GM12878 (cell line): Measurements from ENCODE around the gene ATP5MK. TPM values are rescaled to one million over a fixed set of nuclear protein-coding genes. Genes with fewer than 3 reads are reported as not detected.

Source experiments
- CHD1 ChIP-seq: IDR thresholded peaks from 2 replicates; pipeline ENCODE4 v1.6.1; 2012; ENCODE audit warnings: low read depth, low read length, improper control_type of control experiment
- CREM ChIP-seq: IDR thresholded peaks from 2 replicates; pipeline ENCODE4 v1.6.1; 2014; ENCODE audit warnings: antibody characterized with exemption, low read depth
- EED ChIP-seq: sonication (generic); IDR thresholded peaks from 2 replicates; pipeline ENCODE4 v1.6.1; 2016; ENCODE audit warnings: antibody characterized with exemption, low read depth
- ETV6 ChIP-seq, 2 experiments: fragments of 450-650 bp in 1 of 2; IDR thresholded peaks in 1 of 2; conservative IDR thresholded peaks in 1 of 2; 2 replicates each; pipeline ENCODE4 v1.6.1; 2014; ENCODE audit warnings: antibody characterized with exemption in 1 of 2, borderline replicate concordance in 1 of 2, low read depth in 1 of 2, mild to moderate bottlenecking in 1 of 2, moderate library complexity in 1 of 2
- GATAD2B ChIP-seq: fragments of 450-650 bp; conservative IDR thresholded peaks from 2 replicates; pipeline ENCODE4 v1.6.1; 2017; ENCODE audit warnings: low read depth, mild to moderate bottlenecking, moderate library complexity
- LARP7 ChIP-seq: fragments of 450-650 bp; IDR thresholded peaks from 2 replicates; pipeline ENCODE4 v1.6.1; 2017; ENCODE audit warnings: mild to moderate bottlenecking
- MEF2A ChIP-seq: IDR thresholded peaks from 2 replicates; pipeline ENCODE4 v1.6.1; 2011; ENCODE audit warnings: low read depth, mild to moderate bottlenecking, low read length, moderate library complexity; ENCODE audit not compliant: insufficient read depth
- MEF2B ChIP-seq: fragments of 450-650 bp; IDR thresholded peaks from 2 replicates; pipeline ENCODE4 v1.6.1; 2018; ENCODE audit warnings: mild to moderate bottlenecking, moderate library complexity; ENCODE audit not compliant: partially characterized antibody, poor library complexity, severe bottlenecking
- NR2F1 ChIP-seq: fragments of 450-650 bp; conservative IDR thresholded peaks from 2 replicates; pipeline ENCODE4 v1.6.1; 2017; ENCODE audit warnings: mild to moderate bottlenecking
- RELB ChIP-seq: fragments of 450-650 bp; IDR thresholded peaks from 2 replicates; pipeline ENCODE4 v1.6.1; 2017; ENCODE audit warnings: low read depth, mild to moderate bottlenecking, moderate library complexity
- RUNX3 ChIP-seq: IDR thresholded peaks from 2 replicates; pipeline ENCODE4 v1.6.1; 2012; ENCODE audit warnings: low read length, inconsistent platforms
- SIX5 ChIP-seq: IDR thresholded peaks from 2 replicates; pipeline ENCODE4 v1.6.1; 2011; ENCODE audit warnings: mild to moderate bottlenecking, low read depth, low read length, moderate library complexity; ENCODE audit not compliant: severe bottlenecking
- TAF1 ChIP-seq: IDR thresholded peaks from 2 replicates; pipeline ENCODE4 v1.6.1; 2011; ENCODE audit warnings: mild to moderate bottlenecking, low read depth, low read length, borderline replicate concordance
- TARDBP ChIP-seq: IDR thresholded peaks from 2 replicates; pipeline ENCODE4 v1.6.1; 2016; ENCODE audit warnings: borderline replicate concordance
- TBL1XR1 ChIP-seq: IDR thresholded peaks from 2 replicates; pipeline ENCODE4 v1.6.1; 2012; ENCODE audit warnings: low read depth, low read length, improper control_type of control experiment
- USF1 ChIP-seq: IDR thresholded peaks from 2 replicates; pipeline ENCODE4 v1.6.1; 2011; ENCODE audit warnings: borderline replicate concordance, low read depth, mild to moderate bottlenecking, moderate library complexity, mixed read lengths, low read length; ENCODE audit not compliant: insufficient read depth; ENCODE audit errors: extremely low read length
- ZNF24 ChIP-seq: fragments of 450-650 bp; IDR thresholded peaks from 2 replicates; pipeline ENCODE4 v1.6.1; 2017; ENCODE audit warnings: antibody characterized with exemption, mild to moderate bottlenecking
- polyA plus RNA-seq, 11 experiments: library from polyadenylated mRNA; depleted of rRNA in 4 of 11; unstranded in 6 of 11; stranded (reverse) in 5 of 11; fragments of >200 nt; fragmentation: Nextera tagmentation in 4 of 11; fragmentation: Illumina TruSeq in 1 of 11; extraction: Ambion mirVana in 4 of 11; extraction: Trizol in 1 of 11; gene quantifications; 1 replicate in 1 of 11; 2 replicates in 10 of 11; pipeline versions ENCODE4 v1.2.1 to v1.2.3, GENCODE V29; 2011 to 2016; ENCODE audit warnings: inconsistent platforms in 2 of 11, missing spikeins in 2 of 11, low read depth in 1 of 11
- total RNA-seq, 4 experiments: library from RNA; depleted of rRNA in 3 of 4; stranded (reverse); fragments of >200 nt in 3 of 4; fragmentation: Illumina TruSeq in 1 of 4; extraction: Trizol in 1 of 4; gene quantifications; 2 replicates each; pipeline versions ENCODE4 v1.2.1 to v1.2.3, GENCODE V29; 2013 to 2021
- TF ChIP-seq, protein P1 (sequence below): fragments of 450-650 bp; IDR thresholded peaks from 2 replicates; pipeline ENCODE4 v1.6.1; 2016; ENCODE audit warnings: mild to moderate bottlenecking
- TF ChIP-seq, protein P2 (sequence below): IDR thresholded peaks from 2 replicates; pipeline ENCODE4 v1.6.1; 2012; ENCODE audit warnings: low read depth, low read length, improper control_type of control experiment
- TF ChIP-seq, protein P3 (sequence below): fragments of 450-650 bp; IDR thresholded peaks from 2 replicates; pipeline ENCODE4 v1.6.1; 2018; ENCODE audit warnings: mild to moderate bottlenecking, low read depth, moderate library complexity; ENCODE audit not compliant: partially characterized antibody
- TF ChIP-seq, protein P4 (sequence below): IDR thresholded peaks from 2 replicates; pipeline ENCODE4 v1.6.1; 2011; ENCODE audit warnings: mild to moderate bottlenecking, low read depth, low read length, moderate library complexity; ENCODE audit not compliant: insufficient replicate concordance

ATP5MK gene
- total and polyA plus RNA-seq, 10 of the 15 experiments (the other 5 are each of a cell fraction or from before 2014, with no cell fraction given) = 240 to 1,790 (median 626) TPM

DNA sequence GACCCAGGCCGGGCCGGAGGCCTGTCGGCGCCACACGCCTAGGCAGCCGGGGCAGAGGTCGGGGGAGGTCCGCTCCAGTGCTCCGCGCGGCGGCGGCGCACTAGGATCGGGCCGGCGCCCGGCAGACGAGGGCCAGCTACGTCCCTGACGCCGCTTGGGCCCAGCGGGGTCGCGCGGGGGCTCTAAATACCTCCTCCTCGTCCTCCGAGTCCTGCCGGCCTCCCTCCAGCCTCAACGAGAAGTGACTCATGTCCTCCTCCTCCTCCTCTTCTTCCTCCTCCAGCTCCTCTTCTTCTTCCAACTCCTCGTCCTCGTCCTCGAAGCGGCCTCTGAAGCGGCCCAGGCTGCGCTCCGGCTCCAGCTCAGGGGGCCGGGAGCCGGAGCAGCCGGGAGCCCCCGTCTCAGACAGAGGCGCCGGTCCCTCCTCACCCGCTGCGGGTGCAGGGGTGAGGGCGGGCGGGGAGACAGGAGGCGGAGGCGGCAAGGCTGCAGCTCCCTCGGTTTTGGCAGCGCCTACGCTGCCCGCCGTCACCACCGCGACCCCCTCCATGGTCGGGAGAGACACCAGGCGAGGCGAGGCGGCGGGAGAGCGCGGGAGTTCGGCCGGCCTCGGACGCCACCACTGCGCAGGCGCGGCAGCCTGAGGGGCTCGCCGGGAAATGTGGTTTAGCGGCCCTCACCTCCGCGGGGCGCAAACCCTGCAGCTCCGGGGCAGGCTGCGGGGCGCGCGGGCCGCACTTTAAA is 45.6 kb downstream of the ATP5MK start, which contains the start of gene PCGF6 (continued):
- no peak for TF ChIP-seq TBL1XR1
- no peak for TF ChIP-seq CHD1
- TF ChIP-seq ZNF24 = 0 out of 2 replicates have a peak, but pooled peaks have one; percentile 5
- TF ChIP-seq USF1 = no peak
- TF ChIP-seq, protein P1, sequence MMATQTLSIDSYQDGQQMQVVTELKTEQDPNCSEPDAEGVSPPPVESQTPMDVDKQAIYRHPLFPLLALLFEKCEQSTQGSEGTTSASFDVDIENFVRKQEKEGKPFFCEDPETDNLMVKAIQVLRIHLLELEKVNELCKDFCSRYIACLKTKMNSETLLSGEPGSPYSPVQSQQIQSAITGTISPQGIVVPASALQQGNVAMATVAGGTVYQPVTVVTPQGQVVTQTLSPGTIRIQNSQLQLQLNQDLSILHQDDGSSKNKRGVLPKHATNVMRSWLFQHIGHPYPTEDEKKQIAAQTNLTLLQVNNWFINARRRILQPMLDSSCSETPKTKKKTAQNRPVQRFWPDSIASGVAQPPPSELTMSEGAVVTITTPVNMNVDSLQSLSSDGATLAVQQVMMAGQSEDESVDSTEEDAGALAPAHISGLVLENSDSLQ = no peak
- TF ChIP-seq RUNX3 = peak; percentile 78
- TF ChIP-seq, protein P2, sequence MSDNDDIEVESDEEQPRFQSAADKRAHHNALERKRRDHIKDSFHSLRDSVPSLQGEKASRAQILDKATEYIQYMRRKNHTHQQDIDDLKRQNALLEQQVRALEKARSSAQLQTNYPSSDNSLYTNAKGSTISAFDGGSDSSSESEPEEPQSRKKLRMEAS = no peak; the same call in 1 of the 2 replicates
- TF ChIP-seq MEF2B = no peak
- TF ChIP-seq ETV6 (conservative IDR thresholded peaks at IDR 0.05 in 1 of 2, IDR thresholded peaks at IDR 0.05 in 1 of 2; ENCODE audit: borderline replicate concordance in 1 of 2, low read depth in 1 of 2) = no peak
- TF ChIP-seq LARP7 = peak; percentile 77
- peak; percentile 49 for TF ChIP-seq EED
- TF ChIP-seq TAF1 = no peak
- peak; percentile 30; the same call in 1 of the 2 replicates for TF ChIP-seq CREM
- no peak for TF ChIP-seq RELB
- no peak for TF ChIP-seq MEF2A
- 0 out of 2 replicates have a peak, but pooled peaks have one; percentile 43 for TF ChIP-seq TARDBP
- TF ChIP-seq, protein P3, sequence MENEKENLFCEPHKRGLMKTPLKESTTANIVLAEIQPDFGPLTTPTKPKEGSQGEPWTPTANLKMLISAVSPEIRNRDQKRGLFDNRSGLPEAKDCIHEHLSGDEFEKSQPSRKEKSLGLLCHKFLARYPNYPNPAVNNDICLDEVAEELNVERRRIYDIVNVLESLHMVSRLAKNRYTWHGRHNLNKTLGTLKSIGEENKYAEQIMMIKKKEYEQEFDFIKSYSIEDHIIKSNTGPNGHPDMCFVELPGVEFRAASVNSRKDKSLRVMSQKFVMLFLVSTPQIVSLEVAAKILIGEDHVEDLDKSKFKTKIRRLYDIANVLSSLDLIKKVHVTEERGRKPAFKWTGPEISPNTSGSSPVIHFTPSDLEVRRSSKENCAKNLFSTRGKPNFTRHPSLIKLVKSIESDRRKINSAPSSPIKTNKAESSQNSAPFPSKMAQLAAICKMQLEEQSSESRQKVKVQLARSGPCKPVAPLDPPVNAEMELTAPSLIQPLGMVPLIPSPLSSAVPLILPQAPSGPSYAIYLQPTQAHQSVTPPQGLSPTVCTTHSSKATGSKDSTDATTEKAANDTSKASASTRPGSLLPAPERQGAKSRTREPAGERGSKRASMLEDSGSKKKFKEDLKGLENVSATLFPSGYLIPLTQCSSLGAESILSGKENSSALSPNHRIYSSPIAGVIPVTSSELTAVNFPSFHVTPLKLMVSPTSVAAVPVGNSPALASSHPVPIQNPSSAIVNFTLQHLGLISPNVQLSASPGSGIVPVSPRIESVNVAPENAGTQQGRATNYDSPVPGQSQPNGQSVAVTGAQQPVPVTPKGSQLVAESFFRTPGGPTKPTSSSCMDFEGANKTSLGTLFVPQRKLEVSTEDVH = no peak
- peak; percentile 32 for TF ChIP-seq NR2F1
- TF ChIP-seq SIX5 = peak; percentile 68
- TF ChIP-seq, protein P4, sequence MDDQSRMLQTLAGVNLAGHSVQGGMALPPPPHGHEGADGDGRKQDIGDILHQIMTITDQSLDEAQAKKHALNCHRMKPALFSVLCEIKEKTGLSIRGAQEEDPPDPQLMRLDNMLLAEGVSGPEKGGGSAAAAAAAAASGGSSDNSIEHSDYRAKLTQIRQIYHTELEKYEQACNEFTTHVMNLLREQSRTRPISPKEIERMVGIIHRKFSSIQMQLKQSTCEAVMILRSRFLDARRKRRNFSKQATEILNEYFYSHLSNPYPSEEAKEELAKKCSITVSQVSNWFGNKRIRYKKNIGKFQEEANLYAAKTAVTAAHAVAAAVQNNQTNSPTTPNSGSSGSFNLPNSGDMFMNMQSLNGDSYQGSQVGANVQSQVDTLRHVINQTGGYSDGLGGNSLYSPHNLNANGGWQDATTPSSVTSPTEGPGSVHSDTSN = no peak
- TF ChIP-seq GATAD2B = peak; percentile 56
